ENCODE data around the gene C19orf73.
A peak's percentile ranks its signal among the peaks of the same experiment; 100 is the strongest.
"Not testable (repeated sequence)": the region's sequence is repeated elsewhere in the genome, so short reads cannot be mapped to it uniquely, and the experiment has no call there.

The C19orf73 gene

GRCh38 chr19:49097453-49098288 lies 21.3 kb downstream of the C19orf73 start:
- H3K9me3 Mint-ChIP-seq: no peaks in the 10 kb centered on the region

GRCh38 chr19:49094505-49095482 lies 24.1 kb downstream of the C19orf73 start:
- Mint-ChIP-seq H3K4me3 (no peak overlapping the region), H3K36me3 (ENCODE audit: insufficient read depth) (peaks cover 74% of the 10 kb centered on the region), H3K27me3 (no peaks in the 10 kb centered on the region), H3K27ac (ENCODE audit: low read depth) (no peak overlapping the region), H3K4me1 (peaks cover 26% of the 10 kb centered on the region), H3K9me3 (no peaks in the 10 kb centered on the region)
- no peak for ATAC-seq (replicated peaks; ENCODE audit: extremely low read depth, poor library complexity, severe bottlenecking)
- DNase-seq (ENCODE audit: low spot score in 2 of 2): no peak

More at GRCh38 chr19:49097453-49098288, 21.3 kb downstream of the C19orf73 start:
- Mint-ChIP-seq H3K4me1 (peaks cover 20% of the 10 kb centered on the region), H3K36me3 (ENCODE audit: insufficient read depth) (peaks cover 65% of the 10 kb centered on the region), H3K4me3 (no peak overlapping the region), H3K27ac (ENCODE audit: low read depth) (peak overlapping the region; percentile 29), H3K27me3 (no peaks in the 10 kb centered on the region)
- peak; percentile 69 to 73 for DNase-seq (ENCODE audit: low spot score in 2 of 2)
- ATAC-seq (replicated peaks; ENCODE audit: extremely low read depth, poor library complexity, severe bottlenecking): peak; percentile 76

GRCh38 chr19:49092686-49093085 lies 26.3 kb downstream of the C19orf73 start:
- no peak overlapping the region for H3K27ac Mint-ChIP-seq (ENCODE audit: low read depth)
- H3K36me3 Mint-ChIP-seq (ENCODE audit: insufficient read depth): peaks cover 65% of the 10 kb centered on the region
- no peak for DNase-seq (ENCODE audit: low spot score in 2 of 2)
- no peak overlapping the region for H3K4me3 Mint-ChIP-seq
- H3K9me3 Mint-ChIP-seq: no peaks in the 10 kb centered on the region
- peaks cover 32% of the 10 kb centered on the region for H3K4me1 Mint-ChIP-seq
- H3K27me3 Mint-ChIP-seq: no peaks in the 10 kb centered on the region
- ATAC-seq (replicated peaks; ENCODE audit: extremely low read depth, poor library complexity, severe bottlenecking): no peak

GRCh38 chr19:49091391-49092038 lies 27.4 kb downstream of the C19orf73 start:
- Mint-ChIP-seq H3K9me3 (no peaks in the 10 kb centered on the region), H3K27ac (ENCODE audit: low read depth) (no peak overlapping the region), H3K27me3 (no peaks in the 10 kb centered on the region), H3K4me3 (no peak overlapping the region), H3K36me3 (ENCODE audit: insufficient read depth) (peaks cover 60% of the 10 kb centered on the region), H3K4me1 (peaks cover 41% of the 10 kb centered on the region)
- no peak for ATAC-seq (replicated peaks; ENCODE audit: extremely low read depth, poor library complexity, severe bottlenecking)
- no peak for DNase-seq (ENCODE audit: low spot score in 2 of 2)

- peak overlapping the region; percentile 94 for H3K4me3 Mint-ChIP-seq
- peak overlapping the region; percentile 96 for H3K27ac Mint-ChIP-seq (ENCODE audit: low read depth)
- peaks cover 44% of the 10 kb centered on the region for H3K36me3 Mint-ChIP-seq (ENCODE audit: insufficient read depth)
- no peaks in the 10 kb centered on the region for H3K27me3 Mint-ChIP-seq
- DNase-seq (ENCODE audit: low spot score in 2 of 2) (no peak), ATAC-seq (replicated peaks; ENCODE audit: extremely low read depth, poor library complexity, severe bottlenecking) (no peak)
- no peaks in the 10 kb centered on the region for H3K9me3 Mint-ChIP-seq
- H3K4me1 Mint-ChIP-seq: peaks cover 41% of the 10 kb centered on the region
Measured at GRCh38 chr19:49086296-49086695, 32.6 kb downstream of the C19orf73 start.

- peak overlapping the region; percentile 96 for H3K27ac Mint-ChIP-seq (ENCODE audit: low read depth)
- no peaks in the 10 kb centered on the region for H3K9me3 Mint-ChIP-seq
- H3K4me1 Mint-ChIP-seq: peaks cover 37% of the 10 kb centered on the region
- no peak for ATAC-seq (replicated peaks; ENCODE audit: extremely low read depth, poor library complexity, severe bottlenecking)
- no peak for DNase-seq (ENCODE audit: low spot score in 2 of 2)
- no peaks in the 10 kb centered on the region for H3K27me3 Mint-ChIP-seq
- H3K4me3 Mint-ChIP-seq: peak overlapping the region; percentile 94
- H3K36me3 Mint-ChIP-seq (ENCODE audit: insufficient read depth): peaks cover 40% of the 10 kb centered on the region
Measured at GRCh38 chr19:49085868-49086232, 33.1 kb downstream of the C19orf73 start.

GRCh38 chr19:49085020-49085867 lies 33.7 kb downstream of the C19orf73 start, which contains the start of gene SNRNP70:
Gene SNRNP70, plus strand, starts transcription at chr19:49085451. Its CDS starts 964 bp downstream, at chr19:49086415.
- Mint-ChIP-seq H3K36me3 (ENCODE audit: insufficient read depth) (peaks cover 34% of the 10 kb centered on the region), H3K4me3 (peak within 1 kb of the TSS; percentile 94), H3K27ac (ENCODE audit: low read depth) (peak within 1 kb of the TSS; percentile 96), H3K27me3 (no peaks in the 10 kb centered on the region), H3K9me3 (no peaks in the 10 kb centered on the region), H3K4me1 (peaks cover 31% of the 10 kb centered on the region)
- peak; percentile 98 to 99 for DNase-seq (ENCODE audit: low spot score in 2 of 2)
- ATAC-seq (replicated peaks; ENCODE audit: extremely low read depth, poor library complexity, severe bottlenecking): peak; percentile 93

- peak overlapping the region; percentile 94 for H3K4me3 Mint-ChIP-seq
- H3K27me3 Mint-ChIP-seq: no peaks in the 10 kb centered on the region
- ATAC-seq (replicated peaks; ENCODE audit: extremely low read depth, poor library complexity, severe bottlenecking): no peak
- DNase-seq (ENCODE audit: low spot score in 2 of 2): peak in 1 of 2 donors; percentile 24
- H3K9me3 Mint-ChIP-seq: no peaks in the 10 kb centered on the region
- peaks cover 28% of the 10 kb centered on the region for H3K36me3 Mint-ChIP-seq (ENCODE audit: insufficient read depth)
- H3K27ac Mint-ChIP-seq (ENCODE audit: low read depth): peak overlapping the region; percentile 96
- H3K4me1 Mint-ChIP-seq: peaks cover 27% of the 10 kb centered on the region
Measured at GRCh38 chr19:49084206-49085019, 34.5 kb downstream of the C19orf73 start.

- DNase-seq (ENCODE audit: low spot score in 2 of 2) (no peak), ATAC-seq (replicated peaks; ENCODE audit: extremely low read depth, poor library complexity, severe bottlenecking) (no peak)
- Mint-ChIP-seq H3K4me3 (no peak overlapping the region), H3K36me3 (ENCODE audit: insufficient read depth) (peaks cover 15% of the 10 kb centered on the region), H3K9me3 (no peaks in the 10 kb centered on the region), H3K4me1 (peaks cover 9% of the 10 kb centered on the region), H3K27me3 (peaks cover 3% of the 10 kb centered on the region), H3K27ac (ENCODE audit: low read depth) (no peak overlapping the region)
Measured at GRCh38 chr19:49081273-49081672, 37.7 kb downstream of the C19orf73 start.

- peaks cover 7% of the 10 kb centered on the region for H3K4me1 Mint-ChIP-seq
- no peak for ATAC-seq (replicated peaks; ENCODE audit: extremely low read depth, poor library complexity, severe bottlenecking)
Measured at GRCh38 chr19:49080392-49080791, 38.6 kb downstream of the C19orf73 start.

GRCh38 chr19:49074869-49075268 lies 44.1 kb downstream of the C19orf73 start:
- Mint-ChIP-seq H3K27me3 (peaks cover 56% of the 10 kb centered on the region), H3K4me1 (peaks cover 17% of the 10 kb centered on the region)
- H3K36me3 Mint-ChIP-seq (ENCODE audit: insufficient read depth); DNase-seq (ENCODE audit: low spot score in 2 of 2); ATAC-seq (replicated peaks; ENCODE audit: extremely low read depth, poor library complexity, severe bottlenecking); H3K9me3 Mint-ChIP-seq; H3K4me3 Mint-ChIP-seq; H3K27ac Mint-ChIP-seq (ENCODE audit: low read depth): not testable (repeated sequence)

More at GRCh38 chr19:49080392-49080791, 38.6 kb downstream of the C19orf73 start:
- no peak for DNase-seq (ENCODE audit: low spot score in 2 of 2)
- H3K27ac Mint-ChIP-seq (ENCODE audit: low read depth): no peak overlapping the region
- H3K9me3 Mint-ChIP-seq: no peaks in the 10 kb centered on the region
- peaks cover 8% of the 10 kb centered on the region for H3K36me3 Mint-ChIP-seq (ENCODE audit: insufficient read depth)
- H3K27me3 Mint-ChIP-seq: peaks cover 12% of the 10 kb centered on the region
- H3K4me3 Mint-ChIP-seq: no peak overlapping the region
